Medulla oblongata (tissue), 1 donor: ENCODE measurements around the gene VAT1L.

ENCODE experiments used
- DNase-seq: peaks from one replicate; pipeline ENCODE4 v3.0.0-alpha.2; 2015; ENCODE audit errors: extremely low spot score

VAT1L gene, protein sequence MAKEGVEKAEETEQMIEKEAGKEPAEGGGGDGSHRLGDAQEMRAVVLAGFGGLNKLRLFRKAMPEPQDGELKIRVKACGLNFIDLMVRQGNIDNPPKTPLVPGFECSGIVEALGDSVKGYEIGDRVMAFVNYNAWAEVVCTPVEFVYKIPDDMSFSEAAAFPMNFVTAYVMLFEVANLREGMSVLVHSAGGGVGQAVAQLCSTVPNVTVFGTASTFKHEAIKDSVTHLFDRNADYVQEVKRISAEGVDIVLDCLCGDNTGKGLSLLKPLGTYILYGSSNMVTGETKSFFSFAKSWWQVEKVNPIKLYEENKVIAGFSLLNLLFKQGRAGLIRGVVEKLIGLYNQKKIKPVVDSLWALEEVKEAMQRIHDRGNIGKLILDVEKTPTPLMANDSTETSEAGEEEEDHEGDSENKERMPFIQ

GRCh38 chr16:77788181-77789084 lies at the start of gene VAT1L:
Gene VAT1L, plus strand, starts transcription at chr16:77788564. Its CDS starts 119 bp downstream, at chr16:77788683.
- peak; percentile 62 for DNase-seq

- no peak for DNase-seq
Measured at GRCh38 chr16:77738706-77739558, 49.4 kb upstream of the VAT1L start.

- DNase-seq, result no peak
Measured at GRCh38 chr16:77739559-77739892, 48.8 kb upstream of the VAT1L start.

DNA sequence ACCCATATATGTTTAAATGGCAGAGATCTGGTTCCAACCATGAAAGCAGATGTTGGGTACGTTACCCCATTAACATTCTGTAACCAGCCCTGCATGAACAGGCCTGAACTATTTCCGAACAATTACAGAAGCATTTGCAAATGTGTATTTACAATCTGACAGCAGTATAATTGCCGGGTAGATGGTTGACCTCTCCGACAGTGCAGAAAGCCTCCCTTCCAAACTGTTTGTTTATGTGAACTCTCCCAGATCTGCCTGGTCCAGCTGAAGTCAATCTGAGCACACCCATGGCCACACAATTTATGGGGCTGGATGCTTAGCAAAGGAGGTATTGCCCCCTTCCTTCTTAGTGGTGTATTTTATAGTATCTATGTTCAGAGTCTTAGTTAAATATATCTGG lies 44.2 kb upstream of the VAT1L start:
- DNase-seq, result no peak

DNA sequence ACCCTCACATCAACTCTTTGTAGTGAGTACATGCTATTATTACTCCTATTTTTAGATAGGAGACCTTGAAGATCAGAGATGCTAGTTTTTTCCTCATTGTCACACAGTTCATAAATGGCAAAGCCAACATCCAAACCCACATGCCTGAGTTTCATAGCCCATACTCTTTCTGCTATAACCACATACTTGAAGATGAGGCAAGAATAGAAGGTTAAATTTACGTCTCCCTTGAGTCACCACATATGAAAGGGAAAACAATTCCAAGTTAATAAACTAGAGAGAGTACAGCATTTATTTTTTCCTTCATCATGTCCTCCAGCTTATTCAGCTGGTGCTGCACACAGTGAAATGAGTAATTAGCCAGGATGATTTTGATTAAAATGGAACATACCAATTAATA lies 42.4 kb upstream of the VAT1L start:
- no peak for DNase-seq

GRCh38 chr16:77748421-77749005 lies 39.9 kb upstream of the VAT1L start:
- DNase-seq, result no peak

DNA sequence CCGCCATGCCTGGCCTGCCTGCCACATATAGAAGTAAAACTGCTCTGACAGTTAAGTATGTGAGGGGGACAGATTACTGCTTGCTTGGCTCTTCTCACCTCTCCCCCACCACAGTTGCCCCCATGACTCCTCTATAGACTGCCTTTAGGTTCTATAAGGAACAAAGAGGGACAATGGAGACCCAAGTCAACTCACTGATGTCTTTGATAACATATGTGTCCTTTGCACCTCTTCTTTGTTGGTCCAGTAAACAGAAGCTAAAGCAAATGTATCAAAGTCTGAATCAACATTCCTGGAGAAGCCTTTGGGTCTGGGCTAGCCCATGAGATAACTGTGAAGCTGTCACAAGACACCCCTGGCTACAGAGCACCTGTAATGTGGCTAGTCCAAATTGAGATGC lies 38.9 kb upstream of the VAT1L start:
- no peak for DNase-seq

DNA sequence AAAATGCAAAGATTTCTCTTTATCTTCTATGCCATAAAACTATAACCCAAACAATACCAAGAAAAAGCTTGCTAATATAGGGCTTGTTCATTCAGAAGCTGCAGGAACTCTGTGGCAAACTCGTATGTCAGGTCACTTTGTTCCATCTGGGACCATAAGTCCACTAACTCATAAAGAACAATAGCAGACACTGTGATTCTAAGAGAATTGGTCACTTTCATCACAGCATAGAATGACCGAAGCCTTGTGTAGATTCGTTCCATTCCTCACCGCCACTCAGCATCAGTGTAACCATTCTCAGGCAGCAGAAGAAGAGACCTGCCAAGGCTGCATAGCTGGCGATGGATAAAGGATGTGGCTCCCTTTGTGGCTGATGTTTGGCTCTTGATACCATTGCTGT lies 30.3 kb upstream of the VAT1L start:
- peak; percentile 50 for DNase-seq

DNA sequence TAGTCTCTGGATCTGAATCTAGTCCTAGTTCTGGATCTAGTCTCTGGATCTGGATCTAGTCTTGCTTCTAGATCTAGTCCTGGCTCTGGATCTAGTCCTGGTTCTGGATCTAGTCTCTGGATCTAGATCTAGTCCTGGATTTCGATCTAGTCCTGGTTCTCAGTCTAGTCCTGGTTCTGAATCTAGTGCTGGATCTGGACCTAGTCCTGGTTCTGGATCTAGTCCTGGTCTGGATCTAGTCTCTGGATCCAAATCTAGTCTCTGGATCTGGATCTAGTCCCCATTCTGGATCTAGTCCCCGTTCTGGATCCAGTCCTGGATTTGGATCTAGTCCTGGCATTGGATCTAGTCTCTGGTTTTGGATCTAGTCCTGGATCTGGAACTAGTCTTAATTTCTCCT lies 29.9 kb upstream of the VAT1L start:
- no peak for DNase-seq

DNA sequence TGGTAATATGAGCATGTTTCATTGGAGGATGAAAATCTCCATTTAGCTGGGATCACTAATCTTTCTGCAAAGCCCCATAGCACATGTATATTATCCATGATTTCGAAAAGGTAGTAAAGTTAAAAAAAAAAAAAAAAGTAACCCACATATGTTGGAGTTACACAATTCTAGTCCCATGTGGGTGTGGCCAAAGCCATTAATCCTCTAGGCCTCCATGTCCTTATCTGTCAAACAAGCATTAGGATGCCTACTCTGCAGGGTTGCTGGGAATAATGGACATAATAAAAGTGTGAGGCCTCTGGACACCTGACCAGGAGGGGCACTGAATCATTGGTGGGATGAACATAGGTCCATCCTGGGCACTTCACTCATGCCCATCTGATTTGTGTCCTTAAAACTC lies 29.2 kb upstream of the VAT1L start:
- DNase-seq, result no peak

DNA sequence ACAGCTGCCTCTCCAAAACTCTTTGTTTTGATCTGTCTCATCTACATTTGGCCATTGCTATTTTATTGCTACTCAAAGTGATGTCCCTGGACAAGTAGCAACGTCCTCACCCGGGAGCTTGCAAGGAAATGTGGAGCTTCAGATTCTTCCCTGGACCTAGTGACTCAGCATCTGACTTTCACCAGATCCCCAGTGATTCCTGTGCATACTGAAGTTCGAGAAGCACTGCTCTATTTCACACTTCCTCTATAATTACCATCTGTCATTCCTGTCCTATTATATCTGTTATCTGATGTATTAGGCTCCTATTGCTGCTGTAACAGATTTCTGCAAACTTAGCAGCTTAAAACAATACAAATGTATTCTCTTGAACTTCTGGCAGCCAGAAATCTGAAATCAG lies 28.5 kb upstream of the VAT1L start:
- DNase-seq, result no peak

- DNase-seq, result no peak
Measured at GRCh38 chr16:77760800-77761199, 27.6 kb upstream of the VAT1L start.

GRCh38 chr16:77761204-77761603 lies 27.2 kb upstream of the VAT1L start:
- no peak for DNase-seq

- no peak for DNase-seq
Measured at GRCh38 chr16:77762262-77762661, 26.1 kb upstream of the VAT1L start.

DNA sequence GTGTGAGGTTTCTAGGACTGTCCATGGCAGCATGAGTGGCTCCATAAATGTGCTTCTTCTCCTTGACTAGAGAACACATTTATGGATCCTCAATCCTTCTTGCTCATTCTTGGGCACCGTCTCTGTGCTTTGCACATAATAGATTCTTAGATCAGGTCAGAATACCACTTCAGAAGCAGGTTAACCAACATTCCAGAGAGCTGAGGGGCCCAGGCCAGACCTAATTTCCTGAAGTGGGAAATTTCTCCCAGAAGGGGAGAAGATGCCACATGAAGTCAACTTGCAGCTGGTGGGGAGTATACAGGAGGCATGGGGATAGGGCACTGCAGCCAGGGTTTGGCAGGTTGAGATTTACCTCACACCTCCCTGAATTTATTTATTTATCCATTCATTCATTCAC lies 24.4 kb upstream of the VAT1L start:
- no peak for DNase-seq

DNA sequence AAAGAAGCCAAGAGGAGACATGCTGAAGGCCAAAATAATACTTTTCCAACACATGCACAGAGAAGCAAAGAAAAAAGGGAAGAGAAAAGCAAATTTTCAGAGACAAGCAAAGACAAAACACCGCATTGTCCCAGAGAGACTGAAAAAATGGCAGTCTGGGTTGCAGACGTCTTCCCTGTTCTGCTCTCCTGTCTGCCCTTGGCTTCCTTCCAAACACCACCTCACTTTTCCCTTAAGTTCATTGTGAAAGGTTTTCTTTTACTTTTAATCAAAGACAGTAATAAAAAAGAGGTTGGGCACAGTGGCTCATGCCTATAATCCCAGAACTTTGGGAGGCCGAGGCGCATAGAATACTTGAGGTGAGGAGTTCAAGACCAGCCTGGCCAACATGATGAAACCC lies 21.2 kb upstream of the VAT1L start:
- no peak for DNase-seq

DNA sequence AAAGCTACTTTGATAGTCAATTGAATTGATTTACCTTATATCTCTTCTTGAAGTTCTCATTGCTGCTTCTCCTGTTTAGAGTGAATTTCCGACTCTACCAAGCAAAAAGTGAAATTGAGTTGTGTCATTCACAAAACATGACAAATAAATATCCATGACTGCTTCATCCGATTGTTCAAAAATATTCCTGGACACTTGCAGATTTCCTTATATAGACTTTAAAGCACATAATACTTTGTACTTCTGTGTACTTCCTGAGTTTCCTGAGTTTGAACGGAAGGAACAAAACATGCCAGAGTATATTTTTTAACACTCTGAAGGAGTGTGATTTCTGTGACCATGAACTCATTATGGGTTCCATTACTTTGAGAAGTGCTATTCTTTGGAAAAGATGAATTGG lies 20.5 kb upstream of the VAT1L start:
- DNase-seq, result no peak

GRCh38 chr16:77775911-77776909 lies 12.2 kb upstream of the VAT1L start:
- DNase-seq, result no peak

DNA sequence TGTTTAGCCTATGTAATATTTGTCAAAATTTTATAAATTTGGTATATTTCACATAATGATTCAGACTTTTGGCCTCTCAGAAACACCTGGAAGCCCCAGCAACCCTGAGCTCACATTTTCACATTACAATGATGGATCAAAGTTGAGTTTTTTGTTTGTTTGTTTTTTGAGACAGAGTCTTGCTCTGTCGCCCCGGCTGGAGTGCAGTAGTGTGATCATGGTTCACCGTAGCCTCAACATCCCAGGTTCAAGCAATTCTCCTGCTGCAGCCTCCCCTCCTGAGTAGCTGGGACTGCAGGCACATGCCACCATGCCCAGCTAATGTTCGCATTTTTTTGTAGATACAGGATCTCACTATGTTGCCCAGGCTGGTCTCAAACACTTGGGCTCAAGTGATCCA lies 10.6 kb upstream of the VAT1L start:
- DNase-seq, result no peak

DNA sequence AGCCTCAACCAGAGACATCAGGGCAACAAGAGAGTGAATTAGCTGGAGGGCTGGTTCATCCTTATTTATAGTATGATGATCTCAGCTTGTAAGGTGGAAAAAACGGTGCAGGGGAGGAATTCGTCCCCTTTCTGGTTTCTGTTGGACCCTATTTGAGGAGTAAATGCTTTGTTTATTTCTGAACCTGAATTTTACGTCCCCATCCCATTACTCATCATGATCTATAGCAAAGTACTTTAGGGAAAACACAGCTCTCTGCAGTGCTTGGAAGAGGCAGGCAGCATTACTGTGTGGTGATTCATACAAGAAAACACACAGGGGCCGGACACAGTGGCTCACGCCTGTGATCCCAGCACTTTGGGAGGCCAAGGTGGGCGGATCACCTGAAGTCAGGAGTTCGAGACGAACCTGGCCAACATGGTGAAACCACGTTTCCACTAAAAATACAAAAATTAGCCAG lies 8.0 kb upstream of the VAT1L start:
- DNase-seq, result no peak
